Measurements from ENCODE around the gene CD83.

DNA sequence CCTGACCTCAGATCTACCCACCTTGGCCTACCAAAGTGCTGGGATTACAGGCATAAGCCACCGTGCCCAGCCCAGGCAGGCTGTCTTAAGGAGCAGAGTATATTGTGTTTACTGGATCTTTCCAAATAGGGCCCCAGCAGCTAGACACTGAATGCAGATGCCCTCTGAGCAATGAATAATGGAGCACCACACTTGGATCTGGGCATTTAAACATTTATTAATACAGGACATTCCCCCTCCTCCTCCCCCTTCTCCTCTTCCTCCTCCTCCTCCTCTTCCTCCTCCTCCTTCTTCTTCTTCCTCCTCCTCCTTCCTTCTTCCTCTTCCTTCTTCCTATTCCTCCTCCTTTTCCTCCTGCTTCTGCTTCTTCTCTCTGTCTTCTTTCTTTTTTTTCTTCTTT lies 34.2 kb downstream of the CD83 start:
- TF ChIP-seq CTCF (IDR thresholded peaks at IDR 0.05) (no peak), POLR2A (IDR thresholded peaks at IDR 0.05) (no peak)

All from uterus (tissue), 2 donors.